HL-60 (cell line): ENCODE results near the gene WDR64.

Source experiments
- DNase-seq, 2 experiments: peaks; one replicate each; pipeline ENCODE4 v3.0.0-alpha.2; 2010 to 2020; ENCODE audit warnings: low read depth in 1 of 2, low spot score in 1 of 2
- H3K27ac ChIP-seq: fragments of 250-450 bp; sonication (Bioruptor Pico); replicated peaks from 2 replicates; pipeline ENCODE4 v1.5.1; 2020; ENCODE audit warnings: mild to moderate bottlenecking, moderate library complexity
- H3K27me3 ChIP-seq: fragments of 250-450 bp; sonication (Bioruptor Pico); 2 replicates; pipeline ENCODE4 v1.5.1; 2021; ENCODE audit warnings: mild to moderate bottlenecking, moderate library complexity; ENCODE audit not compliant: insufficient read depth, poor library complexity, severe bottlenecking
- H3K4me3 ChIP-seq: replicated peaks from 2 replicates; pipeline ENCODE4 v1.5.1; 2011; ENCODE audit warnings: mild to moderate bottlenecking, control low read depth, low read length; ENCODE audit not compliant: insufficient read depth
- CTCF ChIP-seq: IDR thresholded peaks from one replicate; pipeline ENCODE4 v1.5.1; 2011; ENCODE audit warnings: low read length, control low read depth, inconsistent platforms; ENCODE audit not compliant: insufficient read depth
- GABPA ChIP-seq: IDR thresholded peaks from 2 replicates; pipeline ENCODE4 v1.6.1; 2012; ENCODE audit warnings: low read depth
- POLR2AphosphoS5 ChIP-seq: IDR thresholded peaks from 2 replicates; pipeline ENCODE4 v1.6.1; 2012; ENCODE audit warnings: low read depth
- REST ChIP-seq: IDR thresholded peaks from 2 replicates; pipeline ENCODE4 v1.6.1; 2012; ENCODE audit warnings: low read depth; ENCODE audit not compliant: insufficient replicate concordance
- SPI1 ChIP-seq: IDR thresholded peaks from 2 replicates; pipeline ENCODE4 v1.6.1; 2012; ENCODE audit warnings: low read depth, mild to moderate bottlenecking, borderline replicate concordance

WDR64 gene

DNA sequence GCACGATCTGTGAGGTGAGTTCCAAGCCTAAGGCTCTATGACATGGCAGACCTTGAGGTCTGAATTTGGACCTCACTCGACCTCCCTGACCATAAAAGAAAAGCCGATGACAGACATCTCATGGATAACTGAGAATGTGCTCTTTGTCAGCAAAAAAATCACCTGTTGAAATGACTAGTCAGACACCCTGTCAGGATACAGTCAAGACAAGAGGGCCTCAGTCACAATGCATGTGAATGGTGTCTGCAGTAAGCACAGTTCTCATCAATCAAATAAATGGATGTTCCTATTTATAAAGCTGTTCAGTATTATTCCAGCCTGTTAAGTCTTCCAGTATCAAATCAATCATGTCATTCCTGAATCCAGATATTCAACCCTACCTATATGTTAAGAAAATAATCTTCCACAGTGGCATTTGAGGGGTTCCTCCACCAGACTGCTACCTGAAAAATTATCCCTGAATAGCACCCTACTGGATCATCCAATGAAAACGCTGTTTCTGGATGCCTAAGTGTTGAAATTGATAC lies 167.3 kb downstream of the WDR64 start:
- no peak for DNase-seq
- no peak for TF ChIP-seq CTCF
- no peak for TF ChIP-seq GABPA
- TF ChIP-seq REST, result no peak
- TF ChIP-seq POLR2AphosphoS5, result no peak
- no peak overlapping the region for H3K4me3 ChIP-seq
- H3K27ac ChIP-seq, result no peak overlapping the region
- H3K27me3 ChIP-seq, result no peaks in the 10 kb centered on the region

DNA sequence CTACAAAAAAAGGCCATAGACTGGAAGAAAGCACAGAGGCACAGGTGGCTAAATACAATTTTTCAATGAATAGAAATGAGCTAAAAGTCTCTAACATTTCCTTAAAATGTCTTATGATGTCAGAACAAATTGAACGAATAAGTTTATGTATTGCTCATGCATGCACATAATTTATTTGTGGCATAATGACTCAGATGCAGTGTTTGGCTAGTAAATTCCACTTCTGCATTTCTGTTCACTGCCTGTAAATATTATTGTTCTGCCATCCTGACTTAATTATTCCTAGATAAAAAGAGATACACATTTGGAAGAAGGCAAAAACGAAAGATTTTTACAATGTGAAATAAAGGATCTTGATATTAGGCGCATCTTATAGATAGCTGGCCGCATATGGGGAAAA lies 169.3 kb downstream of the WDR64 start:
- no peak for DNase-seq
- TF ChIP-seq REST (no peak), SPI1 (peak; percentile 55), GABPA (no peak), POLR2AphosphoS5 (no peak), CTCF (no peak)
- H3K4me3 ChIP-seq, result no peak overlapping the region
- H3K27ac ChIP-seq, result no peak overlapping the region
- no peaks in the 10 kb centered on the region for H3K27me3 ChIP-seq

DNA sequence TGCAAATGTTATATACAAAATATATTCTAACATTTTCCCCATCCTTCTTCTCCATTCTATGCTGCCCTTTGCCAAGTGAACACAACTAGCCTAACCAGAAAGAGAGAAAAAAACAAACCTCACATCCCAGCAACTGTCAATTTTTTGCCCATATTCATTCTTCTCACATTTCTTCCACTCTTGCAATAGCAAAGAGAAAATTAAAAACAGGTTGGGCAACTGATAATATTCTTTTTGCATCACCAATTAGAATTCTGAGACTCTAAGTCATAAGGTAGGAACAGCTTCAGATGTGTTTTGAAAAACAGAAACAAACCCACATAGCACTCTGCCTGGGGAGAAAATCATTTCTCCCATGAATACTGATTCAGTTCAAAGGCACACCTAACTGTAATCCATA lies 170.8 kb downstream of the WDR64 start:
- DNase-seq, result no peak
- Histone ChIP-seq H3K27ac (no peak overlapping the region), H3K27me3 (no peaks in the 10 kb centered on the region), H3K4me3 (no peak overlapping the region)
- no peak for TF ChIP-seq REST
- TF ChIP-seq CTCF, result no peak
- TF ChIP-seq GABPA, result no peak
- TF ChIP-seq SPI1, result no peak
- TF ChIP-seq POLR2AphosphoS5, result no peak
